ENCODE measurements around the gene TMEM114. TPM values are rescaled to one million over a fixed set of nuclear protein-coding genes. Genes with fewer than 3 reads are reported as not detected.

Gene TMEM114
- total RNA-seq, 1 experiment from 2014 or later, result not detected

DNA sequence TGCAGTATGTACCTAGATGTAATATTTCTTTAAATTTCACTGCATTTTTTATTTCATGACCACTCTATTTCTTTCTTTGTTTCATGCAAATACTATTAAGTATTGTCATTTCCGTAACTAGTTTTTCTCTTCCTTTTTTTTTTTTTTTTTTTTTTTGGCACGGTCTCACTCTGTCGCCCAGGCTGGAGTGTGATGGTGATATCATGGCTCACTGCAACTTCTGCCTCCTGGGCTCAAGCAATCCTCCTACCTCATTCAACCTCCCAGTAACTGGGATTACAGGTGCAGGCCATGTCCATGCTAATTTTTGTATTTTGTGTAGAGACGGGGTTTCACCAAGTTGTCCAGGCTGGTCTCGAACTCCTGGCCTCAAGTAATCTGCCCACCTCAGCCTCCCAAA is 70.7 kb downstream of the TMEM114 start:
- H2AFZ ChIP-seq (ENCODE audit: low read depth, low read length, poor library complexity, severe bottlenecking), result no peak overlapping the region
- H3K4me2 ChIP-seq (ENCODE audit: low read length), result no peak overlapping the region
- BruUV-seq (replicated peaks), result no TSS peak
- H3K9me2 ChIP-seq (ENCODE audit: insufficient read depth), result no peaks in the 10 kb centered on the region
- no peak overlapping the region for H3K27ac ChIP-seq (ENCODE audit: low read depth, low read length)
- no peaks in the 10 kb centered on the region for H4K20me1 ChIP-seq (ENCODE audit: insufficient read depth)
- H3K9ac ChIP-seq (ENCODE audit: low read length), result no peak overlapping the region
- ChIA-PET CTCF (no interaction called here), RAD21 (ENCODE audit: low non-redundant PET in 1 of 2, low total read pairs in 2 of 2, uncharacterized antibody in 2 of 2, unreplicated experiment in 2 of 2) (no interaction called here), POLR2A (no interaction called here)
- H3K4me3 ChIP-seq (replicated peaks in 1 of 2; ENCODE audit: low read depth in 1 of 2, low read length in 2 of 2), result no peak overlapping the region
- no peak for DNase-seq (ENCODE audit: low read depth, low spot score)
- TF ChIP-seq EGR1 (IDR thresholded peaks at IDR 0.05; ENCODE audit: low read depth) (no peak), ZNF274 (IDR thresholded peaks at IDR 0.05; ENCODE audit: low read depth, low read length) (no peak), POLR2A (IDR thresholded peaks at IDR 0.05; ENCODE audit: borderline replicate concordance, extremely low read depth, insufficient read depth, insufficient read length) (no peak)
- TF ChIP-seq, protein P1, sequence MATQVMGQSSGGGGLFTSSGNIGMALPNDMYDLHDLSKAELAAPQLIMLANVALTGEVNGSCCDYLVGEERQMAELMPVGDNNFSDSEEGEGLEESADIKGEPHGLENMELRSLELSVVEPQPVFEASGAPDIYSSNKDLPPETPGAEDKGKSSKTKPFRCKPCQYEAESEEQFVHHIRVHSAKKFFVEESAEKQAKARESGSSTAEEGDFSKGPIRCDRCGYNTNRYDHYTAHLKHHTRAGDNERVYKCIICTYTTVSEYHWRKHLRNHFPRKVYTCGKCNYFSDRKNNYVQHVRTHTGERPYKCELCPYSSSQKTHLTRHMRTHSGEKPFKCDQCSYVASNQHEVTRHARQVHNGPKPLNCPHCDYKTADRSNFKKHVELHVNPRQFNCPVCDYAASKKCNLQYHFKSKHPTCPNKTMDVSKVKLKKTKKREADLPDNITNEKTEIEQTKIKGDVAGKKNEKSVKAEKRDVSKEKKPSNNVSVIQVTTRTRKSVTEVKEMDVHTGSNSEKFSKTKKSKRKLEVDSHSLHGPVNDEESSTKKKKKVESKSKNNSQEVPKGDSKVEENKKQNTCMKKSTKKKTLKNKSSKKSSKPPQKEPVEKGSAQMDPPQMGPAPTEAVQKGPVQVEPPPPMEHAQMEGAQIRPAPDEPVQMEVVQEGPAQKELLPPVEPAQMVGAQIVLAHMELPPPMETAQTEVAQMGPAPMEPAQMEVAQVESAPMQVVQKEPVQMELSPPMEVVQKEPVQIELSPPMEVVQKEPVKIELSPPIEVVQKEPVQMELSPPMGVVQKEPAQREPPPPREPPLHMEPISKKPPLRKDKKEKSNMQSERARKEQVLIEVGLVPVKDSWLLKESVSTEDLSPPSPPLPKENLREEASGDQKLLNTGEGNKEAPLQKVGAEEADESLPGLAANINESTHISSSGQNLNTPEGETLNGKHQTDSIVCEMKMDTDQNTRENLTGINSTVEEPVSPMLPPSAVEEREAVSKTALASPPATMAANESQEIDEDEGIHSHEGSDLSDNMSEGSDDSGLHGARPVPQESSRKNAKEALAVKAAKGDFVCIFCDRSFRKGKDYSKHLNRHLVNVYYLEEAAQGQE (IDR thresholded peaks at IDR 0.05; ENCODE audit: low read depth), result no peak
- TF ChIP-seq, protein P2, sequence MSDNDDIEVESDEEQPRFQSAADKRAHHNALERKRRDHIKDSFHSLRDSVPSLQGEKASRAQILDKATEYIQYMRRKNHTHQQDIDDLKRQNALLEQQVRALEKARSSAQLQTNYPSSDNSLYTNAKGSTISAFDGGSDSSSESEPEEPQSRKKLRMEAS (IDR thresholded peaks at IDR 0.05), result no peak
- intact Hi-C loops (cut with micrococcal nuclease), result no loop called here
- no peaks in the 10 kb centered on the region for H3K79me2 ChIP-seq (ENCODE audit: insufficient read depth, low read length)
- no peaks in the 10 kb centered on the region for H3K4me1 ChIP-seq (ENCODE audit: control insufficient read depth in 1 of 2, insufficient read depth in 2 of 2, low read length in 2 of 2)
- H3K36me3 ChIP-seq (ENCODE audit: control insufficient read depth in 1 of 2, insufficient read depth in 2 of 2, low read length in 2 of 2), result no peaks in the 10 kb centered on the region
- no peaks in the 10 kb centered on the region for H3K9me3 ChIP-seq (ENCODE audit: control insufficient read depth in 1 of 2, insufficient read depth in 1 of 2, low read depth in 1 of 2, low read length in 2 of 2)
- no peak for ATAC-seq
- H3K27me3 ChIP-seq (ENCODE audit: insufficient read depth, low read length), result peaks cover 18% of the 10 kb centered on the region

Other genes starting within 250 kb of the TMEM114 start
- gene METTL22, start 31.2 kb upstream of the TMEM114 start, total RNA-seq (2021; ENCODE audit: unreplicated experiment), result 33.3 TPM
- 4.7 TPM for gene ABAT, start 84.1 kb upstream of the TMEM114 start, total RNA-seq (2021; ENCODE audit: unreplicated experiment)
- 14.0 TPM for gene TMEM186, start 207.1 kb upstream of the TMEM114 start, total RNA-seq (2021; ENCODE audit: unreplicated experiment)
- 53.3 TPM for gene PMM2, start 207.3 kb upstream of the TMEM114 start, total RNA-seq (2021; ENCODE audit: unreplicated experiment)

Measured in HCT116 (cell line).